Coronary artery (tissue), 2 donors: ENCODE data around the gene DRGX.

ENCODE experiments used
- DNase-seq: peaks from one replicate; pipeline ENCODE4 v3.0.0-alpha.2; 2017; ENCODE audit warnings: low spot score
- H3K27ac ChIP-seq, 2 donors: fragments of 200-600 bp; sonication (generic); one replicate each; pipeline ENCODE4 v1.5.1; 2016 to 2019
- H3K4me3 ChIP-seq: fragments of 200-600 bp; sonication (generic); 2 replicates; pipeline ENCODE4 v1.5.1; 2016; ENCODE audit warnings: mild to moderate bottlenecking, moderate library complexity
- TF ChIP-seq, protein P1 (sequence below): fragments of 200-600 bp; sonication (generic); IDR thresholded peaks from one replicate; pipeline ENCODE4 v1.5.1; 2019; ENCODE audit warnings: antibody characterized with exemption

DRGX gene

GRCh38 chr10:49431426-49431825, 35.5 kb upstream of the DRGX start:
- Histone ChIP-seq H3K4me3 (no peak overlapping the region), H3K27ac (no peak overlapping the region)
- DNase-seq, result no peak
- TF ChIP-seq, protein P1, sequence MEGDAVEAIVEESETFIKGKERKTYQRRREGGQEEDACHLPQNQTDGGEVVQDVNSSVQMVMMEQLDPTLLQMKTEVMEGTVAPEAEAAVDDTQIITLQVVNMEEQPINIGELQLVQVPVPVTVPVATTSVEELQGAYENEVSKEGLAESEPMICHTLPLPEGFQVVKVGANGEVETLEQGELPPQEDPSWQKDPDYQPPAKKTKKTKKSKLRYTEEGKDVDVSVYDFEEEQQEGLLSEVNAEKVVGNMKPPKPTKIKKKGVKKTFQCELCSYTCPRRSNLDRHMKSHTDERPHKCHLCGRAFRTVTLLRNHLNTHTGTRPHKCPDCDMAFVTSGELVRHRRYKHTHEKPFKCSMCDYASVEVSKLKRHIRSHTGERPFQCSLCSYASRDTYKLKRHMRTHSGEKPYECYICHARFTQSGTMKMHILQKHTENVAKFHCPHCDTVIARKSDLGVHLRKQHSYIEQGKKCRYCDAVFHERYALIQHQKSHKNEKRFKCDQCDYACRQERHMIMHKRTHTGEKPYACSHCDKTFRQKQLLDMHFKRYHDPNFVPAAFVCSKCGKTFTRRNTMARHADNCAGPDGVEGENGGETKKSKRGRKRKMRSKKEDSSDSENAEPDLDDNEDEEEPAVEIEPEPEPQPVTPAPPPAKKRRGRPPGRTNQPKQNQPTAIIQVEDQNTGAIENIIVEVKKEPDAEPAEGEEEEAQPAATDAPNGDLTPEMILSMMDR, result no peak

DNA sequence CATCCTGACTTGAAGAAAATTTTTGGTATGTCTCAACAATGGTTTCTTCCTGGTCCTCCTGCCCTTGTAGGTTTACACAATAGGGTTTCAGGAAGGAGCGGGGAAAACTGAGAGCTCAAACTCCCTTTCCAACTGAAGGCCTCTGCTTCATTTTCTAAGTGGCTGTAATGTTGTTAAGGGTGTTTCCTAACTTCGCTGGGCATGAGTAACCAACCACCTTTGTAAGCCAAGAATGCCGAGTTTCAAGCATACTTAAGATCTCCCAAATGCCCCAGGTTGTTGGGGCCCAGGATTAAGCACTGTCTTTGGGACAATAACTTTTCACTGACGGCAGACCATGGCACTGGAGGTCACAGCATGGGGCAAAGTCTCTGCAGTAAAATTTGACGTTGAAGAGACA, 33.6 kb upstream of the DRGX start:
- TF ChIP-seq, protein P1, result no peak

DNA sequence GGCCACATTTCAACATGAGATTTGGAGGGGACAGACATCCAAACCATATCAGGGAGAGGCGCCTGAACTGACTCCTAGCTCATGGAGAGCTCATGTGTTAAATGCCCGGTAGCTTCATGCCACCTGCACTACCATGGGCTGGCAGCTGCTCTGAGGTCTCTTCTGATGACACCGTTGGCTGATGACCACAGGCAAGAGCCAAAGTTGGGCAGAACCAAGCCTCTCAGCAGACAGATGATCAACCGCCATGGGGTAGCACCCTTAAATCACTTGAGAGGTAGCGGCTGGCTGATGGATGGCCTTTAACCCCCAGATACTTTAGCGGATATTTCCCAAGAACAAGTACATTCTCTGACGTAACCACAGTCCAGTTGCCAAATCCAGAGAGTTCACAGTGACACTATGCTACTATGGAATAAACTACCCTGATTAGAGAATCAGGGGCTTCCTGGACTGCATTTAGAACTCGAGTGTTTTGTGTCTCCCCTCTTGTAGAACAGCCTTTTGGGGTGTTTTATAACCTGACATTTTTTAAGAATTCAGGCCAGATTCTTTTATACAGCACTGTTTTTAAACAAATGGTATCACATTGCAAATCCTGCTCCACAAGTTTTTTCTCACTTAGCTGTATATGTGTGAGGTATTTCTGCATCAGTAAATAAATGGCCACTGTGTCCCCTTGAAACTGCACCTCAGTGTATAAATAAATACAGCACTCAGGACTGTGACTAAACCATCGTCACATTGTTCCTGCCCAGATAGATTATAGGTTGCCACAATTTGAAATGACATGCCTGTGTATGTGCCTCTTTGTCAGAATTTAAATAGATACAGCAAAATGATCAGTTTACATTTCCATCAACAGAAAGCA, 30.8 kb upstream of the DRGX start:
- TF ChIP-seq, protein P1, result no peak
- Histone ChIP-seq H3K4me3 (no peak overlapping the region), H3K27ac (no peak overlapping the region)
- no peak for DNase-seq

More for the DNA sequence above, 33.6 kb upstream of the DRGX start:
- H3K27ac ChIP-seq, result no peak overlapping the region
- no peak overlapping the region for H3K4me3 ChIP-seq
- DNase-seq, result no peak

DNA sequence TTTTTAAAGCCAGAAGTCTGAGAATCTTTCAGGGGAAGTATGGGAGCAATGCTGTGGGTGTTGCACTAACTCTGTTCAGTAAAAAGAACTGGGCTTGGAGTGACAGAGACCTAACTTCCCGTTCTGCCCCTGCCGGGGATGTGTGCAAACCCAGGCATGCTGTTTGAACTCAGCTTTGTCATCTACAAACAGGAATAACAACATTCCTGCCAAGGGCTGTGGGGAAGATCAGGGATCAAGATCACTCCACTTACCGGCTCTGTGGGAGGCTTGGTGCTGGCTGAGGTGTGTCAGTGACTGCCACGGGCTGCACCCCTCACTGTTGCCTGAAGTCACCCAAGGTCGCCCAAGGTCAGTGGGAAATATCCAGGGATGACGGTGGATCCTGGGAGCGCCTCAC, 23.1 kb upstream of the DRGX start:
- TF ChIP-seq, protein P1, result no peak
- Histone ChIP-seq H3K4me3 (no peak overlapping the region), H3K27ac (no peak overlapping the region)
- DNase-seq, result no peak

GRCh38 chr10:49418328-49418727, 22.4 kb upstream of the DRGX start:
- Histone ChIP-seq H3K27ac (no peak overlapping the region), H3K4me3 (no peak overlapping the region)
- no peak for DNase-seq
- TF ChIP-seq, protein P1, result no peak

DNA sequence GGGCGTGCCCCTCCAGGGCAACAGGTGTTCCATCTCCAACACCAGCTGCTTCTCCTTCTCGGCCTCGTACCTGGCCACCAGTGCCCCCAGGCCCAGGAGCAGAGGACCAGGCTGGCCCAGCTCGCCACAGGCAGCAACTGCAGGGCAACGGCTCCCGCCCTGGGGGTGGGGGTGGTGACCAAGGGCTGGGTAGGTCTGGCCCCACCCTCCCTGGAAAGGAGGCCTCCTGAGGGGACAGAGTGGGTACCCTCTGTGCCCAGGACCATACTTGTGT, 22.1 kb upstream of the DRGX start:
- no peak for DNase-seq
- no peak overlapping the region for H3K27ac ChIP-seq
- TF ChIP-seq, protein P1, result no peak
- no peak overlapping the region for H3K4me3 ChIP-seq

GRCh38 chr10:49417311-49418052, 21.6 kb upstream of the DRGX start:
- no peak for DNase-seq
- TF ChIP-seq, protein P1, result no peak
- no peak overlapping the region for H3K27ac ChIP-seq
- no peak overlapping the region for H3K4me3 ChIP-seq
